ENCODE data around the gene ZDHHC14. TPM values are rescaled to one million over a fixed set of nuclear protein-coding genes. Genes with fewer than 3 reads are reported as not detected.
"Not testable (repeated sequence)": the region's sequence is repeated elsewhere in the genome, so short reads cannot be mapped to it uniquely, and the experiment has no call there.

Gene ZDHHC14
- total RNA-seq, 2 experiments from 2014 or later, result 2.9 to 3.5 TPM

DNA sequence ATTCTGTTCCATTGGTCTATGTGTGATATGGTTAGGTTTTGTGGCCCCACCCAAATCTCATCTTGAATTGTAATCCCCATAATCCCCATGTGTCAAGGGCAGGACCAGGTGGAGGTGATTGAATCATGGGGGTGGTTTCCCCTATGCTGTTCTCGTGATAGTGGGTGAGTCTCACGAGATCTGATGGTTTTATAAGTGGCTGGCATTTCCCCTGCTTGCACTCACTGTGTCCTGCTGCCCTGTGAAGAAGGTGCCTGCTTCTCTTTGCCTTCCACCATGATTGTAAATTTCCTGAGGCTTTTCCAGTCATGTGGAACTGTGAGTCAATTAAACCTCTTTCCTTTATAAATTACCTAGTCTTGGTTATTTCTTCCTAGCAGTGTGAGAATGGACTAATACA lies 197.5 kb downstream of the ZDHHC14 start:
- H3K27me3 Mint-ChIP-seq, H3K36me3 Mint-ChIP-seq, H3K27ac Mint-ChIP-seq, DNase-seq, H3K4me3 Mint-ChIP-seq, H3K4me1 Mint-ChIP-seq: not testable (repeated sequence)
- H3K9me3 Mint-ChIP-seq, result peaks cover 22% of the 10 kb centered on the region

DNA sequence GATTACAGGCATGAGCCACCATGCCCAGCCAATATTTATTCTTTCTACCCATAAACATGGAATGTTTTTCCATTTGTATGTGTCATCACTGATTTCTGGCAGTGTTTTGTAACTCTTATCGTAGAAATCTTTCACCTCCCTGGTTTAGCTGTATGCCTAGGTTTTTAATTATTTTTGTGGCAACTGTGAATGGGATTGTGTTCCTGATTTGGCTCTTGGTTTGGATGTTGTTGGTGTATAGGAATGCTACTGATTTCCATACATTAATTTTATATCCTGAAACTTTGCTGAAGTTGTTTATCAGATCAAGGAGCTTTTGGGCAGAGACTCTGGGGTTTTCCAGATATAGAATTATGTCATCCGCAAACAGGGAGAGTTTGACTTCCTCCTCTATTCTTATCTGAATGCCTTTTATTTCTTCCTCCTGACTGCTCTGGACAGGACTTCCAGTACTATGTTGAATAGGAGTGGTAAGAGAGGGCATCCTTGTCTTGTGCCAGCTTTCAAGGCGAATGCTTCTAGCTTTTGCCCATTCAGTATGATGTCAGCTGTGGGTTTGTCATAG lies 198.6 kb downstream of the ZDHHC14 start:
- DNase-seq, result no peak
- Mint-ChIP-seq H3K9me3 (peaks cover 22% of the 10 kb centered on the region), H3K27ac (no peak overlapping the region), H3K4me3 (no peak overlapping the region), H3K27me3 (no peaks in the 10 kb centered on the region), H3K36me3 (peaks cover 9% of the 10 kb centered on the region), H3K4me1 (peaks cover 3% of the 10 kb centered on the region)

DNA sequence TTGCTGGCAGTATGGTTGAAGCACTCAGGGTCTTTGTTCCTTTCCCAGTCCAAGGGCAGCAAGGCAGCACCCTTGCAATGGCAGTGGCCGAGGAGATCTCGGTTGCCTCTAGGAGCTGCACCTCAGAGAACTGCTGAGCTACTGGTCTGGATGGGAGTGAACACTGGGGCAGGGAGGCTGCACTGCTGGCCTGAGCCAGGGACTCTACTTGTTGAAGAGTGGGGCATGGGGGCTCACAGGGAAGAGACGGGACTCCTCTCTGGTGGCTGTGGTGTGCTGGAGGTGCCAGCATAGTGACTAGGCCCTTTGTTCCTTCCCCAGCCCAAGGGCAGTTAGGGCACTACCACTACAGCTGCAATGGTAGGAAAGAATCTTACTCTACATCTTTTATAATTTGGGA lies 203.0 kb downstream of the ZDHHC14 start:
- peaks cover 3% of the 10 kb centered on the region for H3K4me1 Mint-ChIP-seq
- no peak for DNase-seq
- no peaks in the 10 kb centered on the region for H3K27me3 Mint-ChIP-seq
- H3K36me3 Mint-ChIP-seq, result peaks cover 7% of the 10 kb centered on the region
- H3K27ac Mint-ChIP-seq, result no peak overlapping the region
- peaks cover 12% of the 10 kb centered on the region for H3K9me3 Mint-ChIP-seq
- no peak overlapping the region for H3K4me3 Mint-ChIP-seq

DNA sequence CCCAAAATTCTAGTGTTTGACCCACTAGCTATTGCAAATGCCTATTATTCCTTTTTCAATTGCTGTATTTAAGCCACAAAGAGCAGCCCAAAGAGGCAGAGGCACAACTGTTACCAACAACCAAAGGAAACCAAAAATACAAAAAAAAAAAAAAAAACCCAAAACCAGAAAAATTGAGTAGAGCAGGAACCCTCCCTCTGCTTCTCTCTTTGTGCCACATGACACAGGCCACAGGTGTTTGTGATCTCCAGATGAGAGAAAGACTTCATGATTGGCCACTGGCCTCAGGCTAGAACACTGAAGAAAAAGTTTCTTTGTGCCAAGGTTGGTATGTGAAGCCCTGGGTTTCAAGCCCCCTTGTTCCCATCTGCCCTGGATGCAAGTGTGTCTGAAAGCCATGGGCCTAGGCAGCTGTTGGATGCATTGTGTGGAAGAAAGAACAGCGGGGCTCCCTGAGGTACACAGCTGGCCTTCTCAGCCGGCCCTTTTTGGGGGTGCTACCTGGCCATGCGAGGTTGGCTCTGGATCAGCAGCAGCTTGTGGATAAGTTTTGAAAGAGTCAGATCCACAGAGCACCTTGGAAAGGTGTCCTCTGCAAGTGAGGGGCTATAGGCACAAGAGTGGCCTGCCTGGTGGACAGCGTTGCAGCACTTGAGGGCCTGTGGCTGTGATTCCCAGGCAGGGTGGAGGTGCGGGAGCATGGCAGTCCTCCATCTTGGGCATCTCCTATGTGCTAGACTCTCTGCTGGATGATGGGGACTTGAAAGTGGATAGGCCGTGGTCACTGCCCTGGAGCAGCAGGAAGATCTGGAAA lies 204.5 kb downstream of the ZDHHC14 start:
- Mint-ChIP-seq H3K4me1 (peaks cover 3% of the 10 kb centered on the region), H3K4me3 (no peak overlapping the region), H3K9me3 (peaks cover 21% of the 10 kb centered on the region), H3K27ac (no peak overlapping the region), H3K27me3 (no peaks in the 10 kb centered on the region), H3K36me3 (peaks cover 13% of the 10 kb centered on the region)
- no peak for DNase-seq

DNA sequence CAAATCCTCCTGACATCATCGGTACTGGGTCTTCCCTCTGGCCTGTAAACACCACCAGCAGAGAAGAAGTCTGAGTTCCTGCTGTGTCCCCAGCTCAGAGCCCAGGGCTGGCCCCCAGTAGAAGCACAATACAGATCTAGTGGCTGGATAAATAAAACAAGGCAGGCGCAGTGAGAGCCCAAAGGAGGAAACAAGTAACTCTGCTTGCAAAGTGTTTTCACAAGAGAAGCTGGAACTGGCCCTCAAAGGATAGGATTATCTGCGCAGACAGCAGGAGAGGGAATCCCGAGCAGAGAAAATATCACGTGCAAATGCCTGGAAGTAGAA lies 205.1 kb downstream of the ZDHHC14 start:
- Mint-ChIP-seq H3K27ac (no peak overlapping the region), H3K9me3 (peaks cover 25% of the 10 kb centered on the region), H3K36me3 (peaks cover 13% of the 10 kb centered on the region), H3K27me3 (no peaks in the 10 kb centered on the region), H3K4me1 (peaks cover 3% of the 10 kb centered on the region), H3K4me3 (no peak overlapping the region)
- no peak for DNase-seq

DNA sequence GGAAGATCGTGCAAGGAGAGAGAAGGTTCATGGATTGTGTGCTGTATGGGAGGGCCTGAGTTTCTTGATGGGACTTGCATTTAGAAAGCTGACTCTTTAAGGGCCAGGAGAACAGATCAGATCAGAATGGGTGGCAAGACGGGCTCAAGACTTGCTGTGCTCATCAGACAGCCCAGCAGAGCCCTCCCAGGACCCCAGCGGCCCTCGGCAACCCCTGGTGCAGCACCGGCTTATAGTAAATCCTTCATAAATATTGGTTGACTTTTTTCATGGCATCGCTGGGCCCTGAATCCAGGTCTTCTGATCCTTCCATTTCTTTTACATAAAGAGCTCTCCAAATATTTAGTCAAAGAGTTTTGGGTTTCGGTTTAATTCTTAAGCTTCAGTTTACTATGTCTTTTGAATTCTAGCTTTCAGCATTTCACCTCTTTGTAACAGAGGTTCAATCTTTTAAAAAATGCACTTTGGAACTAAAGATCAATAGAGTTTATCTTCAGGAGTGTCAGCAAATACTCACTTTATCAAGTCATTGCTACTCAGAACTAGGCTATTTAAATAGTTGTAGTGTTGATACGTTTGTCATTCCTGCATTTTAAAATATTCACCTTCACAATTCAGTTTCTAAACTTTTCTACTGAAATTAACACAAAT lies 205.6 kb downstream of the ZDHHC14 start:
- DNase-seq, result no peak
- peaks cover 3% of the 10 kb centered on the region for H3K4me1 Mint-ChIP-seq
- peaks cover 15% of the 10 kb centered on the region for H3K36me3 Mint-ChIP-seq
- no peaks in the 10 kb centered on the region for H3K27me3 Mint-ChIP-seq
- H3K27ac Mint-ChIP-seq, result no peak overlapping the region
- H3K4me3 Mint-ChIP-seq, result no peak overlapping the region
- peaks cover 30% of the 10 kb centered on the region for H3K9me3 Mint-ChIP-seq

DNA sequence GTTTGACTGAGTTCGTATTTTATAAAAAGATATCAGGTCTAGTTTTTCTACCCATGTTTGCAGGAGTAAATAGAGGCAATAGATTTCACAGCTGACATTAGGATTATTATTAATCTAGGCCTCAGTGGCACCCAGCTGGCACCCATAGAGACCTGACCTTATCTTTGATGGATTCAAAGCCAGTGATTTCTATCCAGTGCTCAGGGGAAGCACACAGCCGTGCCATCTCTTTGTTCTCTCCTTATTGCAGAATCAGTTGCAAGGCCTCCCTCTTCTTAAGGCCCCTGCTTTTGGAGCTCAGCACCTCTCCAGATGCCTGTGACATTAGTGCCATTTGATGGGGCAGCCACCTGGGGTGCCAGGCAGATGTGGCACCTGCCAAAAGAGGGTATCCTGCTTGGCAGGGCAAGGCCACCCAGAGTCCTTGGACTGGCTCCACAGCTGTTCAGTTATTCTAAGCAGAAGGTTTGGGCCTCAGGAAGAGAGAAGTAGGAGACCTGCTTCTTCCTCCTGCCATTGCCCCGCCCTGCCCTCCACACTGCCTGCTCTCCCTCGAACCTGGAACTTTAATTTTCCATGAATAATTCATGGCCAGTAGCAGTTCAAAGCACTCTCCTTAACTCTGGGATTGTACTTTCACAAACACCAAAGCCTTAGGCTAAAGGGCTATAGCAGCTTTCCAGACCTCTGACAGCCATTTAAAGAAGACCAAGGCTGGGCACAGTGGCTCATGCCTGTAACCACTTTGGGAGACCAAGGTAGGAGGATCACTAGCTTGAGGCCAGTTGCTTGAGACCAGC lies 206.3 kb downstream of the ZDHHC14 start:
- Mint-ChIP-seq H3K4me3 (no peak overlapping the region), H3K27me3 (no peaks in the 10 kb centered on the region), H3K4me1 (peaks cover 3% of the 10 kb centered on the region), H3K27ac (no peak overlapping the region), H3K36me3 (peaks cover 15% of the 10 kb centered on the region), H3K9me3 (peaks cover 28% of the 10 kb centered on the region)
- DNase-seq, result no peak

DNA sequence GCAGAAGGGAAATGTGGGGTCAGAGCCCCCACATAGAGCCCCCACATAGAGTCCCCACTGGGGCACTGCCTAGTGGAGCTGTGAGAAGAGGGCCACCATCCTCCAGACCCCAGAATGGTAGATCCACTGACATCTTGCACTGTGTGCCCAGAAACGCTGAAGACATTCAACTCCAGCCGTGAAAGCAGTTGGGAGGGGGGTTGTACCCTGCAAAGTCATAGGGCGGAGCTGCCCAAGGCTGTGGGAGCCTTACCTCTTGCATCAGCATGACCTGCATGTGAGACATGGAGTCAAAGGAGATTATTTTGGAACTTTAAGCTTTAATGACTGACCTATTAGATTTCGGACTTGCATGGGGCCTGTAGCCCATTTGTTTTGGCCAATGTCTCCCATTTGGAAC lies 209.7 kb downstream of the ZDHHC14 start:
- H3K9me3 Mint-ChIP-seq, result peaks cover 18% of the 10 kb centered on the region
- H3K4me1 Mint-ChIP-seq, H3K27me3 Mint-ChIP-seq, DNase-seq, H3K4me3 Mint-ChIP-seq, H3K27ac Mint-ChIP-seq, H3K36me3 Mint-ChIP-seq: not testable (repeated sequence)

DNA sequence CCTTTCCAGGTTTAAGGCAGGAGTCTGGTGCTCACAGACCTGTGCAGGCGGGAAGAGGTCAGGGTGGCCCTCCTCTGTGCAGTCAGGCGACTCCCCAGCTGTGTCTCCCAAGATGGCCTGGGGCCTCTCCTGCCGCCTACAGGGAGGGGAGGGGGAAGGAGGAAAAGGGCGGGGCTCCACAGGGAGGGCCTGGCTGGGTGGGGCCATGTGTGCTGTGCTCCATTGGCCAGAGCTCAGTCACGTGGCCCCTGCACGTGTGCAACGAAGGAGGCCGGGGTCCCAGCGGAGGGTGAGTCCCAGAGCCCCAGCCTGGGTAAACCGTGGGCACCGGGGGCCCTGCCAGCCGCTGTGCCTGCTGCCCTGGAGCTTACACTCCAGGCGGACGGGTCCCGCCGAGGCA lies 211.6 kb downstream of the ZDHHC14 start:
- Mint-ChIP-seq H3K4me3 (no peak overlapping the region), H3K27ac (no peak overlapping the region), H3K36me3 (peaks cover 8% of the 10 kb centered on the region), H3K27me3 (no peaks in the 10 kb centered on the region), H3K4me1 (no peaks in the 10 kb centered on the region), H3K9me3 (peaks cover 18% of the 10 kb centered on the region)
- no peak for DNase-seq

DNA sequence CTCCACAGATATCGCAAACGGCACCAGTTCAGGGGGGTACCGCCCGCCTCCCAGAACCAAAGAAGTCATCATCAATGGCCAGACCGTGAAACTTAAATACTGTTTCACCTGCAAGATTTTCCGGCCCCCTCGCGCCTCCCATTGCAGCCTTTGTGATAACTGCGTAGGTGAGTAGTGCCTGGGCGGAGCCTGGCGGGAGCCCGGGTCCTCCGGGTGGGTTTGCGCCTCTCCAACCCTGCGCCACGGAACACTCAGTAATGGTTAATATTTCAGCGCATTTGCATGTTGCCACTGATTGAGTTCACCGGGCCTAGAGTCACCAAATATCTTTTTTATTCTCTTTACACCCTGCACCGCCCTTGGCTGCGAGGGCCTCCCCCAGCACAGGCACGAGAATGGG lies 212.0 kb downstream of the ZDHHC14 start:
- Mint-ChIP-seq H3K4me3 (no peak overlapping the region), H3K27ac (no peak overlapping the region), H3K27me3 (no peaks in the 10 kb centered on the region), H3K36me3 (peaks cover 8% of the 10 kb centered on the region), H3K4me1 (no peaks in the 10 kb centered on the region), H3K9me3 (peaks cover 18% of the 10 kb centered on the region)
- DNase-seq, result no peak

DNA sequence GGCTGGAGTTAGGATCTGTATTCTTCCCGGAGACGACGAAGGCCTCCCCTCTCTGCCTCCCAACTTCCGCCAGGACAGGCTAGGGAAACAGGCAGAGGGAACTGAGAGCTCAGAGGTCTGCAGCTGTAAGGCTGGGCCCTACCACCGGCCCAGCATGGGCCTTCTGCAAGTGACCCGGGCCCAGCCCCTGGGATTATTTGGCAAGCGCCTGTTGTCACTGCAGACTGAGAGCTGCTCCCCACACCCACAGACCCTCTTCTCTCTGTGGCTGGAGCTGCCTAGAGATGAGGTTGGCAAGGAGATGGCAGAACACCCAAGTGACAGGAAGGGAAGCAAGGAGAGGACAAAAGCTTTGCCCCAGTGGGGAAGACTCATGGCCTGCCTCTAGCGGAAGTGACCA lies 212.6 kb downstream of the ZDHHC14 start:
- DNase-seq, result no peak
- H3K4me3 Mint-ChIP-seq, result no peak overlapping the region
- no peaks in the 10 kb centered on the region for H3K4me1 Mint-ChIP-seq
- no peak overlapping the region for H3K27ac Mint-ChIP-seq
- peaks cover 18% of the 10 kb centered on the region for H3K9me3 Mint-ChIP-seq
- no peaks in the 10 kb centered on the region for H3K27me3 Mint-ChIP-seq
- peaks cover 8% of the 10 kb centered on the region for H3K36me3 Mint-ChIP-seq

DNA sequence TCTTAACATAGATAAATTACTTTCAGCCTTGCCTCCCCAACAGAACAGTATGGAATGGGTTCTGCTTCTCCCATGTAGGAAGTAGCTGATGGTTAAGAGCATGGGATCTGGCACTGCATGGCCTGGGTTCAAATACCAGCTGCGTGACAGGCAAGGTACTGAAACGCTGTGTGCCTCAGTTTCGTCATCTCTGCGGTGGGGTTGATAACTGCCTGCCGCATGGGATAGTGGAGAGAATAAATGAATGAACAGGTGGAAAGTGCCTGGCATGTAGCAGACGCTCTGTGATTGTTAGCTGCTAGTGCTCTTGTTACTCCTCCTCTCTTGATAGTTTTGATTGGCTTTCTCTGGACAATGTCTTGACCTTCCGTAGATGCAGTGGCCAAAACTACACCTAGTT lies 213.3 kb downstream of the ZDHHC14 start:
- Mint-ChIP-seq H3K4me3 (no peak overlapping the region), H3K27me3 (no peaks in the 10 kb centered on the region)
- no peak for DNase-seq

DNA sequence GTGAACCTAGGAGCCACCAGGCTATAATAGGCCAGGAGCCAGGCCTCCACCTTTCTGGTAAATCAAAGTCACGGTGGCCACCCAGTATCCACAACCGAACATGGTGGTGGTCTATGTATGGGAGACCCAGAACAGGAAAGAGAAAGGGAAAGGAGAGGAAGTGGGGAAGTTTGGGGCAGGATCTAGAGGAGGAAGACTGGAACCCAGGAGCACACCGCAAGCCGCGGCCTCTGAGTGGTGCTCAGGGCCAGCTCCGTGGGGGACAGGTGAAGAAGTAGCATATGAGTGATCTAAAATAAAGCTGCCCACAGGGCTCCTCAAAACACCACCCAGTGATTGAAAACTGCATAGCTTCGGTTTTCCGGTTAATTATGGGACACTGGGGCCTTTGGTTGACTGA lies 214.8 kb downstream of the ZDHHC14 start:
- no peak overlapping the region for H3K4me3 Mint-ChIP-seq
- no peak overlapping the region for H3K27ac Mint-ChIP-seq
- H3K27me3 Mint-ChIP-seq, result no peaks in the 10 kb centered on the region
- peaks cover 6% of the 10 kb centered on the region for H3K9me3 Mint-ChIP-seq
- no peaks in the 10 kb centered on the region for H3K4me1 Mint-ChIP-seq
- DNase-seq, result no peak
- H3K36me3 Mint-ChIP-seq, result peaks cover 2% of the 10 kb centered on the region

More for the DNA sequence above, 213.3 kb downstream of the ZDHHC14 start:
- H3K4me1 Mint-ChIP-seq, result no peaks in the 10 kb centered on the region
- peaks cover 18% of the 10 kb centered on the region for H3K9me3 Mint-ChIP-seq
- H3K36me3 Mint-ChIP-seq, result peaks cover 8% of the 10 kb centered on the region
- H3K27ac Mint-ChIP-seq, result no peak overlapping the region

DNA sequence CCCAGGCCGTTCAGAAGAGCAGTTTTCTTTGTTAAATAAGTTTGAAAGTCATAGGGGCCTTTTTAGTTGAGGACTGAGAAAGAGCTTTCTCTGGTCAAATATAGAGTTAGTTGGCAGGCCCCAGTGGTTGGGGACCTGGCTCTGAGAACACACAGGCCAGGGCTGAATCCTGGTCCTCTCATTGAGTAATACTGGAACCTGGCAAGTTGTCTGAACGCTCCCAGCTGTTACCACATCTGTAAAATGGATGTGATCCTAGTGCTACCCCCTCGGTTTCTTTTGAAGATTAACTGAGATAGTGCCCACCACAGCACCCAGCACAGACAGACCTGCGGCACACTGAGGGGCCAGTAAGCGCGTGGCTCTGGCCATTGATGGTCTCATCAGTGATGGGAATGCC lies 215.5 kb downstream of the ZDHHC14 start:
- Mint-ChIP-seq H3K4me1 (no peaks in the 10 kb centered on the region), H3K9me3 (peaks cover 1% of the 10 kb centered on the region), H3K36me3 (no peaks in the 10 kb centered on the region), H3K27ac (no peak overlapping the region), H3K27me3 (no peaks in the 10 kb centered on the region), H3K4me3 (no peak overlapping the region)
- DNase-seq, result no peak

DNA sequence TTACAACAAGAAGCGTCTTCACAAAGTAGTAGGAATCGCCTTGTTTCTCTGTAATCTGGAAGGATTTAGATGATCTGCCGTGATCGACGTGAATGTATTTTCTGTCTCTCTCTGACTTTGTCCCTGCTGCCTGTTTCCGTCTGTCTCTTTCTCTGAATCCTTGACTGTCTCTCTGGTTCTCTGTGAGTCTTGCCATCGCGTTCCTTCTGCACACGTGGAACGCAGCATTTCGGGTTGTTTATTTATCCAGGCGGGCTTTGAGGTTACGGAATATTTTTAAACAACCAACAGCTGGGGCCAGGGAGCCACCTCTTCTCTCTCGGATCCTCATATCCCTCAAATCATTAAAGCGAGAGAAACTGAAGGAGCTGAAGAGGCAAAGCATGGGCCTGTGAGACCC lies 215.9 kb downstream of the ZDHHC14 start:
- no peaks in the 10 kb centered on the region for H3K27me3 Mint-ChIP-seq
- DNase-seq, result no peak
- no peaks in the 10 kb centered on the region for H3K36me3 Mint-ChIP-seq
- no peaks in the 10 kb centered on the region for H3K4me1 Mint-ChIP-seq
- no peak overlapping the region for H3K27ac Mint-ChIP-seq
- H3K4me3 Mint-ChIP-seq, result no peak overlapping the region
- no peaks in the 10 kb centered on the region for H3K9me3 Mint-ChIP-seq

All from activated naive CD8-positive, alpha-beta T cell treated with anti-CD3 and anti-CD28 coated beads for 36 hours (primary cell).